ENCODE measurements around the gene GPNMB.

- TF ChIP-seq CTCF (conservative IDR thresholded peaks at IDR 0.05; ENCODE audit: low read length) (no peak), EZH2phosphoT487 (IDR thresholded peaks at IDR 0.05; ENCODE audit: borderline replicate concordance) (no peak)
These were observed 32.8 kb upstream of the GPNMB start for GRCh38 chr7:23213755-23214154.

All from Loucy (cell line).